Gastroesophageal sphincter (tissue), 4 donors: ENCODE data around the gene FASTKD3. TPM values are rescaled to one million over a fixed set of nuclear protein-coding genes. Genes with fewer than 3 reads are reported as not detected.

ENCODE experiments used
- ATAC-seq: fragments of 150-250 bp; one replicate; pipeline ENCODE4 v1.9.1; 2016; ENCODE audit warnings: mild to moderate bottlenecking, moderate library complexity
- H3K27ac ChIP-seq, 4 donors: fragments of 200-600 bp; sonication (generic) in 3 of 4; 1 replicate in 3 of 4; 2 replicates in 1 of 4; pipeline ENCODE4 v1.5.1; 2016 to 2019
- H3K27me3 ChIP-seq: fragments of 200-600 bp; sonication (generic); one replicate; pipeline ENCODE4 v1.5.1; 2019
- H3K36me3 ChIP-seq, 2 donors: fragments of 200-600 bp; sonication (generic); one replicate each; pipeline ENCODE4 v1.5.1; 2019; ENCODE audit warnings: control low read depth in 1 of 2
- H3K4me1 ChIP-seq, 3 donors: fragments of 200-600 bp; sonication (generic); 1 replicate in 2 of 3; 2 replicates in 1 of 3; pipeline ENCODE4 v1.5.1; 2016 to 2019; ENCODE audit warnings: control low read depth in 2 of 3
- H3K4me3 ChIP-seq, 2 donors: fragments of 200-600 bp; sonication (generic); one replicate each; pipeline ENCODE4 v1.5.1; 2019; ENCODE audit warnings: mild to moderate bottlenecking in 1 of 2, moderate library complexity in 1 of 2
- H3K9me3 ChIP-seq, 3 donors: fragments of 200-600 bp; sonication (generic); one replicate each; pipeline ENCODE4 v1.5.1; 2017 to 2019; ENCODE audit warnings: control low read depth in 2 of 3
- CTCF ChIP-seq, 4 experiments: fragments of 200-600 bp in 2 of 4; fragments of 450-650 bp in 2 of 4; sonication (generic) in 1 of 4; IDR thresholded peaks; one replicate each; pipeline ENCODE4 v1.5.1; 2017 to 2019; ENCODE audit warnings: antibody characterized with exemption in 4 of 4, mild to moderate bottlenecking in 2 of 4, moderate library complexity in 2 of 4
- EP300 ChIP-seq: sonication (generic); formaldehyde crosslinking; IDR thresholded peaks from one replicate; pipeline ENCODE4 v1.6.1; 2017; ENCODE audit warnings: antibody characterized with exemption, mild to moderate bottlenecking
- POLR2A ChIP-seq, 2 donors: fragments of 450-650 bp; IDR thresholded peaks; one replicate each; pipeline ENCODE4 v1.6.1; 2017; ENCODE audit warnings: antibody characterized with exemption in 2 of 2, mild to moderate bottlenecking in 2 of 2, moderate library complexity in 1 of 2
- POLR2AphosphoS5 ChIP-seq: sonication (generic); formaldehyde crosslinking; IDR thresholded peaks from one replicate; pipeline ENCODE4 v1.6.1; 2017; ENCODE audit warnings: antibody characterized with exemption
- WGBS, 2 donors: methylation state at CpG; one replicate each; pipeline ENCODE4 v1.1.5; 2018; ENCODE audit warnings: low coverage in 1 of 2; 5-methylcytosine and 5-hydroxymethylcytosine counted together
- total RNA-seq, 4 donors: library from RNA; depleted of rRNA; stranded (reverse); fragments of >200 nt; gene quantifications; one replicate each; pipeline ENCODE4 v1.1.0, GENCODE V29; 2016

FASTKD3 gene
- total RNA-seq, 4 donors from 2014 or later, result 4.6 to 14.4 (median 10.1) TPM

DNA sequence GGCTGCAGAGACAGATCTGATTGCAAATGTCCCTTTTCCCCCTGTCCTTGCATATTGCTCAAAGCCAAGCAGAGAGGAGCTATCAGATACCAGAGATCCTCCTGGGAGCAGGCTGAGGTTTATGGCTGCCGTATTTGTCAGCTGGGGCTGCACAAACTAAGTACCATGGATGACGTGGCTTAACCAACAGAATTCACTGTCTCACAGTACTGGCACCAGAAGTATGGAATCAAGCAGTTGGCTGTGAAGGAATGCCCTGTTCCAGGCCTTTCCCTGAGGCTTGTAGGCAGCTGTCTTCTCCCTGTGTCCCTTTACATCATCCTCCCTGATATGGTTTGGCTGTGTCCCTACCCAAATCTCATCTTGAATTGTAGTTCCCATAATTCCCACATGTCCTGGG is 20.5 kb downstream of the FASTKD3 start:
- Histone ChIP-seq H3K27me3 (peaks cover 58% of the 10 kb centered on the region), H3K36me3 (no peaks in the 10 kb centered on the region), H3K4me1 (peaks cover 0 to 26% (median 7%) of the 10 kb centered on the region in 3 donors), H3K4me3 (no peak overlapping the region), H3K9me3 (no peaks in the 10 kb centered on the region), H3K27ac (no peak overlapping the region)
- ATAC-seq, result no peak
- no peak for TF ChIP-seq CTCF (IDR thresholded peaks at IDR 0.05)
- TF ChIP-seq POLR2A (IDR thresholded peaks at IDR 0.05), result no peak
- TF ChIP-seq POLR2AphosphoS5, result no peak
- TF ChIP-seq EP300, result no peak
- WGBS, 2 donors, result 80 to 83% methylated on average over 1 of the region's 2 CpGs

GRCh38 chr5:7846327-7846726 is 22.5 kb downstream of the FASTKD3 start:
- Histone ChIP-seq H3K4me3 (no peak overlapping the region), H3K9me3 (no peaks in the 10 kb centered on the region), H3K4me1 (peaks cover 0 to 21% (median 7%) of the 10 kb centered on the region in 3 donors), H3K27me3 (peaks cover 58% of the 10 kb centered on the region), H3K36me3 (no peaks in the 10 kb centered on the region), H3K27ac (no peak overlapping the region)
- TF ChIP-seq EP300 (no peak), POLR2AphosphoS5 (no peak), CTCF (IDR thresholded peaks at IDR 0.05) (no peak), POLR2A (IDR thresholded peaks at IDR 0.05) (no peak)
- whole genome bisulfite sequencing, 2 donors, result 95 to 96% methylated on average over 4 to 5 of the region's 5 CpGs
- no peak for ATAC-seq

GRCh38 chr5:7845557-7845956 is 23.3 kb downstream of the FASTKD3 start:
- Histone ChIP-seq H3K36me3 (no peaks in the 10 kb centered on the region), H3K9me3 (no peaks in the 10 kb centered on the region), H3K27ac (no peak overlapping the region), H3K4me3 (no peak overlapping the region), H3K27me3 (peaks cover 52% of the 10 kb centered on the region), H3K4me1 (peaks cover 0 to 13% (median 7%) of the 10 kb centered on the region in 3 donors)
- no peak for ATAC-seq
- TF ChIP-seq POLR2AphosphoS5 (no peak), POLR2A (IDR thresholded peaks at IDR 0.05) (no peak), CTCF (IDR thresholded peaks at IDR 0.05) (no peak), EP300 (no peak)
- WGBS, 2 donors, result 66 to 90% methylated on average over 6 to 7 of the region's 7 CpGs

DNA sequence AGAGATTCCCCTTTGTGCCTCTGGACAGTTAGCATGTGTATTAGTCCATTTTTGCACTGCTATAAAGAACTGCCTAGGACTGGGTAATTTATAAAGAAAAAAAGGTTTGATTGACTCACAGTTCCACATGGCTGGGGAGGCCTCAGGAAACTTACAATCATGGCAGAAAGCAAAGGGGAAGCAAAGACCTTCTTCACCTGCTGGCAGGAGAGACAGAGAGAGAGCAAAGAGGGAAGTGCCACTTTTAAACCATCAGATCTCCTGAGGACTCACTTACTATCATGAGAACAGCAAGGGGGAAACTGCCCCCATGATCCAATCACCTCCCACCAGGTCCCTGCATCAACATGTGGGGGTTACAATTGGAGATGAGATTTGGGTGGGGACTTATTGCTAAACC is 23.9 kb downstream of the FASTKD3 start:
- Histone ChIP-seq H3K9me3 (no peaks in the 10 kb centered on the region), H3K4me3 (no peak overlapping the region), H3K27me3 (peaks cover 47% of the 10 kb centered on the region), H3K27ac (no peak overlapping the region), H3K36me3 (no peaks in the 10 kb centered on the region), H3K4me1 (peaks cover 0 to 6% (median 5%) of the 10 kb centered on the region in 3 donors)
- ATAC-seq, result no peak
- TF ChIP-seq POLR2A (IDR thresholded peaks at IDR 0.05), result no peak
- TF ChIP-seq EP300, result no peak
- no peak for TF ChIP-seq CTCF (IDR thresholded peaks at IDR 0.05)
- no peak for TF ChIP-seq POLR2AphosphoS5

DNA sequence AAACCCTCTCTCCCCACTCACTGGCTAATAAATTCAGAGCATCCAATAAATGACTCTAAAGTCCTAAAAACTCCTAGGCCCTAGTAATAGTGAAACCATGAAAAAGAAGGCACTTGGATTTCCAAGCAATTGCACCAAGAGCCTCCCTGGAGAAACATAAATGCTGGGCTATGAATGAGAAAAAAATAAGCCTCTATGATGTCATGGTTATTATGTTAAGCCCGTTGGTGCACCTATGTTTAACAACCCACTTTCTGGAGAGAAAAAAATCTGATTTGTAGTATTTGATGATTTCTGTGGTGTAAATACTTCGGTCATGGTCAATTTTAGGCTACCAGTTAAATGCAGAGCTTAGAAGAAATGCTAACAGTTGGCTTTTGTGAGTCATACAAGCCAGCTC is 26.3 kb downstream of the FASTKD3 start:
- H3K4me3 ChIP-seq, result no peak overlapping the region
- no peak overlapping the region for H3K27ac ChIP-seq
- TF ChIP-seq POLR2A (IDR thresholded peaks at IDR 0.05) (no peak), POLR2AphosphoS5 (no peak), CTCF (IDR thresholded peaks at IDR 0.05) (no peak), EP300 (no peak)
- H3K36me3 ChIP-seq, result no peaks in the 10 kb centered on the region
- WGBS, 2 donors, result 55 to 73% methylated on average over 2 of the region's 2 CpGs
- H3K27me3 ChIP-seq, result peaks cover 24% of the 10 kb centered on the region
- no peaks in the 10 kb centered on the region for H3K9me3 ChIP-seq
- no peak for ATAC-seq
- H3K4me1 ChIP-seq, result no peaks in the 10 kb centered on the region
